HFF-Myc (cell line): ENCODE measurements around the gene PCBD2.

Source experiments
- DNase-seq: peaks from one replicate; pipeline ENCODE4 v3.0.0-alpha.2; 2011; ENCODE audit warnings: low read depth; ENCODE audit errors: extremely low read depth
- H3K4me3 ChIP-seq: replicated peaks from 2 replicates; pipeline ENCODE4 v1.5.1; 2011; ENCODE audit warnings: low read depth, mild to moderate bottlenecking, control low read depth, low read length
- CTCF ChIP-seq: IDR thresholded peaks from 2 replicates; pipeline ENCODE4 v1.5.1; 2012; ENCODE audit warnings: mild to moderate bottlenecking, low read depth, low read length, control low read depth; ENCODE audit errors: missing control alignments

The PCBD2 gene

GRCh38 chr5:135004376-135004775 lies 99.4 kb downstream of the PCBD2 start:
- DNase-seq = no peak
- no peak overlapping the region for H3K4me3 ChIP-seq
- TF ChIP-seq CTCF = no peak

GRCh38 chr5:135005076-135005475 lies 100.1 kb downstream of the PCBD2 start:
- no peak for TF ChIP-seq CTCF
- no peak for DNase-seq
- no peak overlapping the region for H3K4me3 ChIP-seq

GRCh38 chr5:135007305-135007704 lies 102.4 kb downstream of the PCBD2 start:
- no peak for DNase-seq
- H3K4me3 ChIP-seq = no peak overlapping the region
- no peak for TF ChIP-seq CTCF

GRCh38 chr5:135007749-135008363 lies 102.9 kb downstream of the PCBD2 start:
- no peak overlapping the region for H3K4me3 ChIP-seq
- TF ChIP-seq CTCF = no peak
- no peak for DNase-seq

GRCh38 chr5:135008556-135008955 lies 103.6 kb downstream of the PCBD2 start:
- H3K4me3 ChIP-seq = no peak overlapping the region
- no peak for DNase-seq
- TF ChIP-seq CTCF = no peak

GRCh38 chr5:135008981-135009735 lies 104.2 kb downstream of the PCBD2 start:
- no peak for DNase-seq
- no peak for TF ChIP-seq CTCF
- no peak overlapping the region for H3K4me3 ChIP-seq
